AG09319 (cell line): Measurements from ENCODE around the gene NRP1.

ENCODE experiments used
- DNase-seq: peaks from one replicate; pipeline ENCODE4 v3.0.0-alpha.2; 2010; ENCODE audit warnings: low read depth; ENCODE audit errors: extremely low read depth
- TF ChIP-seq, protein P1 (sequence below): IDR thresholded peaks from 2 replicates; pipeline ENCODE4 v1.5.1; 2011; ENCODE audit warnings: low read depth, mild to moderate bottlenecking, inconsistent platforms, low read length, moderate library complexity

The NRP1 gene

DNA sequence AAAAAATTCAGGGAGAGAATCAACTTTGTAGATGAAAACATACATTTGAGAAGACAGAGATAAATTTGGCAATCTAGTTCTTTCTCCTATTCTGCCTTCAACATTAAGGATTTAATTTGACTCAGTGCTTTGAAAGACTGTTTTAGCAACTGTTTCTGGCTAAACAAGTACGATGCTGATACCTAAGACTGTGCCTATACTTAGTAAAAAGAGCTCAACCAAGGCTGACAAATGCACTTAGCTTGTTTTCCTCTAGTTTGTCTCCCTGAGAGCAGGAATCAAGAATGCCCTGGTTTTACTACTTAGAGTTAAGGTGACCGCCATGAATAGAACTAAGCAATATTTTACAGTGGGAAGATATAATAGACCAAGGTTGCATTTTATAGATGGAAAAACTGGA is 49.5 kb downstream of the NRP1 start:
- TF ChIP-seq, protein P1, sequence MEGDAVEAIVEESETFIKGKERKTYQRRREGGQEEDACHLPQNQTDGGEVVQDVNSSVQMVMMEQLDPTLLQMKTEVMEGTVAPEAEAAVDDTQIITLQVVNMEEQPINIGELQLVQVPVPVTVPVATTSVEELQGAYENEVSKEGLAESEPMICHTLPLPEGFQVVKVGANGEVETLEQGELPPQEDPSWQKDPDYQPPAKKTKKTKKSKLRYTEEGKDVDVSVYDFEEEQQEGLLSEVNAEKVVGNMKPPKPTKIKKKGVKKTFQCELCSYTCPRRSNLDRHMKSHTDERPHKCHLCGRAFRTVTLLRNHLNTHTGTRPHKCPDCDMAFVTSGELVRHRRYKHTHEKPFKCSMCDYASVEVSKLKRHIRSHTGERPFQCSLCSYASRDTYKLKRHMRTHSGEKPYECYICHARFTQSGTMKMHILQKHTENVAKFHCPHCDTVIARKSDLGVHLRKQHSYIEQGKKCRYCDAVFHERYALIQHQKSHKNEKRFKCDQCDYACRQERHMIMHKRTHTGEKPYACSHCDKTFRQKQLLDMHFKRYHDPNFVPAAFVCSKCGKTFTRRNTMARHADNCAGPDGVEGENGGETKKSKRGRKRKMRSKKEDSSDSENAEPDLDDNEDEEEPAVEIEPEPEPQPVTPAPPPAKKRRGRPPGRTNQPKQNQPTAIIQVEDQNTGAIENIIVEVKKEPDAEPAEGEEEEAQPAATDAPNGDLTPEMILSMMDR, result no peak
- no peak for DNase-seq

DNA sequence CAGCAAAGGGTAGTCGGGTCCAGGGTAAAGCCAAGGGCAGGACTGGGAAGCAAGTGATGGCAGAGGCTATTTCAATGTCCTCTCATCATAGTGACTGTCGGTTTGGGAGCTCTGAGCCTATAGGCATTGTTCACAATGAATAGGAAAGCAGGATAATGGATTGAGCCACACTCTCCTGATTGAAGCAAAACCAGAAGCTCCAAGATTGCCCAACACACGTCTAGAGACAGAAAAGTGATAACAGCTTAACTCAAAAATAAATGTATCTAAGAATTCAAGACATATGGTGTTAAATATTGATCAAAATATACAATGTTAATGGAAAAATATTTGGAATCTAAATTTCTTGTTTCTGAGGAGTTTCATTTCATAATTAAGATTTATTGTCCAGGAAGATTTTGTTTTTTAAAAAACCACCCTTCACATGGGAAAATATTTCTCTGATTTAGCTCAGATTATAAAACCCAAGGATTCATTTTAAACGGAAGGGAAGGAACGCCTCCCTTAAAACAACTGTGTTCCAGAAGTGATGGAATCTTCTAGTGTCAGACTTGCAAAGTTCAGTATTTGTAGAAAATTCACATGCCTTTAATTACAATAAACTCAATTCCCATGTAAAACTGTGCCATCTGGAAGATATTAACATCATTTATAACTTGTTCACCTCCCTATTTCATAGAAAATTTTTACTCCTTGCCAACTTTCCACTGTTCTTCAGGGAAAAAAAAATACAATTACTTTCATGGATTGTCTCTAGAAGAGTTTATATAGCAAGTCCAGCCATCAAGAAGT is 54.5 kb downstream of the NRP1 start:
- peak; percentile 57 for DNase-seq

DNA sequence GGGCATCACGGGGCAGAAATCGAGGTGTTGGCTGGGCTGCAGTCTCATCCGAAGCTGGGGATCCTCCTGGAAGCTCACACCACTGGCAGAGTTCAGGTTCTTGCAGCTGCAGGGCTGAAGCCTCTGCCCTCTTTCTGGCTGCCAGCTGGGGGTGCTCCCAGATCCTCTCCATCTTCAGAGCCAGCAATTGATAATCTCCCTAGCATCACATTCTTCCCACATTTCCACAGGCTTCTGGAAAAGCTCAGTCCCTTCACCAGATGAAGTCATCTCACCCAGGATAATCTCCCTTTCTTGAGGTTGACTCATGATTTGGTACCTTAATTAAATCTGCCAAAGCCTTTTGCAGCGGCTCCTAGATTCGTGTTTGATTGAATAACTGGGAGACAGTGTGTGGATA is 55.2 kb downstream of the NRP1 start:
- TF ChIP-seq, protein P1, result no peak
- DNase-seq, result no peak

More for the DNA sequence above, 54.5 kb downstream of the NRP1 start:
- TF ChIP-seq, protein P1, result no peak

DNA sequence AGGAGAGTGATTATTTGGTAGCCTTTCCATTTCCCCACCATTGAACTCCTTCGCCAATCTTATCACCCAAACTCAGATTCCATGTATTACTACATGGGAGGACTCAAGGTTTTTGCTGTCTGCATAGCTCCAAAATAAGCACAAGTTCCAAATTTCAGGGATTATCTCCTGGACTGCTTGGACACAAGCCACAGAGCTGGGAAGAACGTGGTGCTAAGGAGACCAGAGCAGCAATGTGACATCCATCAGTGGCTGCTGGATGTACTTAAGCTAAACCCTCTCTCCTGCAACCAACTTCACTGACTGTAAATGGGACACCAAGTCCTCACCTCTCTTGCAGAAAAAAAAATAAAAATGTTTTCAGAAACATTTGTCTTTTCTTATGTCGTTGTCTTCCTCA is 56.3 kb downstream of the NRP1 start:
- DNase-seq, result no peak

DNA sequence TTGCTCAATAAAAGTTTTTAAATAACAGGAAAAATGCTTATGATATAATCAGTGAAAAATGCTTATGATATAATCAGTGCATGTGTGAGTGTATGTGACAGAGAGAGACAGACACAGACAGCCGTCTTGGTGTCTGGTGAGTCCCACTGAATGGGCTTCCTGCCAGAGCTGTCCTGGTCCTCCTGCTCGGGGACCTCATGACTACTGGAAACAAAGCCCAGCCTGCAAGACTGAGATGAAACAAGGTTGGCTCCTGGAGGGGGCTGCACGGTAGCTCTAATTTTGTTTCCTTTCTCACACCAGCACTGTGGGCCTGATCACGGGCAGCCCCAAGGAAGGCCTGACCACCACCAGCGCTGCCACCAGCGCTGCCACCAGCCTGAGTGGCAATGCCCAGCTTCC is 57.3 kb downstream of the NRP1 start:
- no peak for DNase-seq
- TF ChIP-seq, protein P1, result no peak

More for the DNA sequence above, 56.3 kb downstream of the NRP1 start:
- TF ChIP-seq, protein P1, result no peak

DNA sequence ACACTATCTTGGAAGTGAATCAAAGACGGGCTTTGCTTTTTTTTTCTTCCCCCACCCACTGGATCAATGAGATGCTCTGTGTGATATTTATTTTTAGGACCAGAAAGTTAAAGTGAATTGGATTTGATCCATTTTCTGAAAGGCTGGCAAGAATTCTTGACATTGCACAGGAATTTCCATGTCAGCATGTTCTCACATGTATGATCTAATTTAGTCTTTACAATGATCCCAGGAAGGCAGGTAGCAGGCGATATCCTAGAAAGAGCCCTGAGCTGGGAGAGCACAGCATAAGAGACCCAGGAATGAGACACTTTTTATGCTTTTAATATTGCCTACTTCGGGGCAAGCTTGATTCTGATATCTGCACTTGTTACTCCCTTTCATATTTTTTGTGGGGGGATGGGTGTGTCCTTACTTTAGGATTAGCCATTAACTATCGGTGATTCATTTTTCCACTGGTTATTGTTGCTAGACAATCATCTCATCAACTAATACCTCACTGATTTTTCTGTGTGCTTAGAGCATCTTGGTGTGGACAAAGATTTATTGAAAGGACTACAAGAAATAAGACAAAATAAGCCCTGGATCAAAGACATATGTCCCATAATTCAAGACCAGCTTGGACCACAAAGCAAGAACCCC is 58.1 kb downstream of the NRP1 start:
- TF ChIP-seq, protein P1, result no peak
- no peak for DNase-seq

DNA sequence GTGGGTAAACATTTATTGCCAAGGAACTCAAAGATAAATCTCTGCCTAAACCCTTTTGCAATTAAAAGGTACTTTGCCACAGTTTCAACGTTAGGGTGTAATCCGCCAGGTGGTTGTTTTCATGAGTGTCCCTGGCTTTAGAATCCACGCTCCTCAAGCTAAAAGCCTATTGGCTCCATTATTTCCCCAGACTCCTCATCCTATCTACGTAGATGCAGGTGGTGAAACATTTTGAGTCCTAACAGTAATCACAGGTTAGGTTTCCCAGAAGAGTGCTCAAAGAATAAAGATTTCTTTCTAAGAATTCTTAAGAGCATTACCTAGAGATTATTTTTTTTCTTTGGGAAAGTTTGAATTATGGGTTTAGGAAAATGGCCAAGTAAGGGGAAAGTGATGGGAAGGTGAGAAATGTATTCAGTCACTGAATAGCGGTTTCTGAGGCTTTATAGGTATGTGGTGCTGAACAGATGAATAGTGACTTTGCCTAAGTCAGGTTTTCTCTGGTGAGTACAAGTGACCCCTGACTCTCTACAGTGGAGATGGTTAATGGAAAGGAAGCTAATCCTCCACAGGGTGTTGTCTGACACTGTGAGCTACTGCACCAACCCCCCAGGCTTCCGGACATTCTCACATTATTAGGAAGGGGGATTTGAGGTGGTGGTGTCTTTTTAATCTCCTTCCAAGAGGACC is 60.2 kb downstream of the NRP1 start:
- TF ChIP-seq, protein P1, result no peak
- no peak for DNase-seq
